ENCODE results near the gene IL17RC. TPM values are rescaled to one million over a fixed set of nuclear protein-coding genes. Genes with fewer than 3 reads are reported as not detected.
"Not testable (repeated sequence)": the region's sequence is repeated elsewhere in the genome, so short reads cannot be mapped to it uniquely, and the experiment has no call there.

Gene IL17RC
- polyA plus RNA-seq, 3 donors = 8.3 to 17.9 (median 9.3) TPM

- Histone ChIP-seq H3K79me2 (ENCODE audit: insufficient read depth, low read length) (no peaks in the 10 kb centered on the region), H3K4me2 (replicated peaks; ENCODE audit: extremely low read depth, low read length, poor library complexity, severe bottlenecking) (no peak overlapping the region), H3K9ac (ENCODE audit: insufficient read depth, low read length, poor library complexity, severe bottlenecking) (no peak overlapping the region), H2AFZ (ENCODE audit: insufficient read depth, low read depth, low read length, poor library complexity, severe bottlenecking) (no peak overlapping the region), H3K36me3 (replicated peaks in 1 of 2; ENCODE audit: control insufficient read depth in 1 of 2, insufficient read depth in 2 of 2, low read length in 2 of 2) (no peaks in the 10 kb centered on the region), H3K4me3 (replicated peaks in 1 of 3; ENCODE audit: low read depth in 2 of 3, low read length in 3 of 3) (no peak overlapping the region), H3K4me1 (ENCODE audit: control insufficient read depth in 1 of 2, insufficient read depth in 2 of 2, low read length in 2 of 2) (no peaks in the 10 kb centered on the region), H3K9me3 (replicated peaks in 1 of 2; ENCODE audit: control insufficient read depth in 1 of 2, insufficient read depth in 1 of 2, low read length in 2 of 2) (no peaks in the 10 kb centered on the region), H3K27me3 (ENCODE audit: control insufficient read depth in 2 of 2, insufficient read depth in 2 of 2, low read length in 2 of 2) (no peaks in the 10 kb centered on the region), H3K27ac (ENCODE audit: low read depth in 1 of 2, low read length in 2 of 2) (no peak overlapping the region), H4K20me1 (ENCODE audit: insufficient read depth, low read length) (no peaks in the 10 kb centered on the region)
- no CpG with 5 or more reads among the region's 1 CpG for WGBS (ENCODE audit: insufficient coverage)
- DNase-seq = no peak
- Mint-ChIP-seq H3K9me3 (peaks cover 0 to 1% (median 0%) of the 10 kb centered on the region in 7 donors), H3K4me1 (peaks cover 1% of the 10 kb centered on the region), H3K27me3 (ENCODE audit: low read depth in 3 of 3) (peaks cover 2 to 3% (median 2%) of the 10 kb centered on the region in 3 donors), H3K36me3 (no peaks in the 10 kb centered on the region), H3K27ac (no peak overlapping the region), H3K4me3 (no peak overlapping the region)
- no peak for TF ChIP-seq CTCF (IDR thresholded peaks at IDR 0.05)
- intact Hi-C loops (cut with micrococcal nuclease) = no loop called here
Measured at GRCh38 chr3:9870978-9871377, 45.9 kb upstream of the IL17RC start.

- H3K9me3 Mint-ChIP-seq; H3K9me3 ChIP-seq (replicated peaks in 1 of 2; ENCODE audit: control insufficient read depth in 1 of 2, insufficient read depth in 1 of 2, low read length in 2 of 2); H3K36me3 Mint-ChIP-seq; H3K4me1 Mint-ChIP-seq; H3K4me3 ChIP-seq (replicated peaks in 1 of 3; ENCODE audit: low read depth in 2 of 3, low read length in 3 of 3); H3K36me3 ChIP-seq (replicated peaks in 1 of 2; ENCODE audit: control insufficient read depth in 1 of 2, insufficient read depth in 2 of 2, low read length in 2 of 2); H3K27ac Mint-ChIP-seq; H3K79me2 ChIP-seq (ENCODE audit: insufficient read depth, low read length); H3K27me3 Mint-ChIP-seq (ENCODE audit: low read depth in 3 of 3); DNase-seq; H3K4me2 ChIP-seq (replicated peaks; ENCODE audit: extremely low read depth, low read length, poor library complexity, severe bottlenecking); intact Hi-C loops (cut with micrococcal nuclease); H3K27me3 ChIP-seq (ENCODE audit: control insufficient read depth in 2 of 2, insufficient read depth in 2 of 2, low read length in 2 of 2); H3K4me1 ChIP-seq (ENCODE audit: control insufficient read depth in 1 of 2, insufficient read depth in 2 of 2, low read length in 2 of 2); H3K4me3 Mint-ChIP-seq; H4K20me1 ChIP-seq (ENCODE audit: insufficient read depth, low read length); H2AFZ ChIP-seq (ENCODE audit: insufficient read depth, low read depth, low read length, poor library complexity, severe bottlenecking); H3K27ac ChIP-seq (ENCODE audit: low read depth in 1 of 2, low read length in 2 of 2); H3K9ac ChIP-seq (ENCODE audit: insufficient read depth, low read length, poor library complexity, severe bottlenecking): not testable (repeated sequence)
- WGBS (ENCODE audit: insufficient coverage) = 94% methylated on average over 3 of the region's 5 CpGs
Measured at GRCh38 chr3:9872067-9872466, 44.8 kb upstream of the IL17RC start.
